ENCODE measurements around the gene KCTD21. TPM values are rescaled to one million over a fixed set of nuclear protein-coding genes. Genes with fewer than 3 reads are reported as not detected.

The KCTD21 gene
- total and polyA plus RNA-seq, 2 experiments from 2014 or later: 5.7 to 13.1 TPM

- no peak overlapping the region for H2AFZ ChIP-seq
- peaks cover 20% of the 10 kb centered on the region; the same call in 1 of the 2 replicates for H3F3A ChIP-seq (ENCODE audit: insufficient read depth)
- 72 to 84% methylated on average over 9 to 11 of the region's 11 CpGs for WGBS, 2 experiments (ENCODE audit: low coverage in 1 of 2, low lambda C conversion rate in 2 of 2, missing lambda C conversion rate in 2 of 2)
- no peak overlapping the region for H3K4me2 ChIP-seq (ENCODE audit: unreplicated experiment)
- H3K4me3 ChIP-seq: no peak overlapping the region
- H3K4me1 ChIP-seq (ENCODE audit: insufficient read depth): peaks cover 21% of the 10 kb centered on the region
- peaks cover 11% of the 10 kb centered on the region; the same call in 1 of the 2 replicates for H3K36me3 ChIP-seq (ENCODE audit: low read depth)
- no peak for TF ChIP-seq EZH2phosphoT487 (IDR thresholded peaks at IDR 0.05; ENCODE audit: insufficient read depth, low read depth)
- no peak for TF ChIP-seq EZH2 (IDR thresholded peaks at IDR 0.05; ENCODE audit: insufficient read depth, poor library complexity, severe bottlenecking)
- H3K79me2 ChIP-seq (ENCODE audit: insufficient read depth): peaks cover 30% of the 10 kb centered on the region
- DNase-seq: peak; percentile 83
- H3K9me3 ChIP-seq (ENCODE audit: low read depth): no peaks in the 10 kb centered on the region
- in situ Hi-C loops (cut with MboI): no loop called here
- H3K9me2 ChIP-seq (ENCODE audit: insufficient read depth): no peaks in the 10 kb centered on the region
- peak overlapping the region; percentile 25 for H3K27ac ChIP-seq
- no peaks in the 10 kb centered on the region for H3K27me3 ChIP-seq (replicated peaks; ENCODE audit: insufficient read depth)
- H4K20me1 ChIP-seq (ENCODE audit: insufficient read depth): no peaks in the 10 kb centered on the region
- H3K9ac ChIP-seq: no peak overlapping the region
Measured at GRCh38 chr11:78212586-78213371, 24.4 kb upstream of the KCTD21 start.

GRCh38 chr11:78211565-78211964 lies 23.1 kb upstream of the KCTD21 start:
- peaks cover 23% of the 10 kb centered on the region; the same call in 1 of the 2 replicates for H3F3A ChIP-seq (ENCODE audit: insufficient read depth)
- H3K4me2 ChIP-seq (ENCODE audit: unreplicated experiment): no peak overlapping the region
- H3K4me3 ChIP-seq: no peak overlapping the region
- no peaks in the 10 kb centered on the region for H3K9me3 ChIP-seq (ENCODE audit: low read depth)
- in situ Hi-C loops (cut with MboI): no loop called here
- TF ChIP-seq EZH2 (IDR thresholded peaks at IDR 0.05; ENCODE audit: insufficient read depth, poor library complexity, severe bottlenecking): no peak
- no peak for TF ChIP-seq EZH2phosphoT487 (IDR thresholded peaks at IDR 0.05; ENCODE audit: insufficient read depth, low read depth)
- no peak overlapping the region for H3K27ac ChIP-seq
- peaks cover 11% of the 10 kb centered on the region; the same call in 1 of the 2 replicates for H3K36me3 ChIP-seq (ENCODE audit: low read depth)
- H3K9ac ChIP-seq: no peak overlapping the region
- WGBS, 2 experiments (ENCODE audit: low coverage in 1 of 2, low lambda C conversion rate in 2 of 2, missing lambda C conversion rate in 2 of 2): 95 to 98% methylated on average over 5 of the region's 5 CpGs
- no peak overlapping the region for H2AFZ ChIP-seq
- H3K79me2 ChIP-seq (ENCODE audit: insufficient read depth): peaks cover 30% of the 10 kb centered on the region
- no peaks in the 10 kb centered on the region for H4K20me1 ChIP-seq (ENCODE audit: insufficient read depth)
- peaks cover 21% of the 10 kb centered on the region for H3K4me1 ChIP-seq (ENCODE audit: insufficient read depth)
- DNase-seq: no peak
- no peaks in the 10 kb centered on the region for H3K27me3 ChIP-seq (replicated peaks; ENCODE audit: insufficient read depth)
- no peaks in the 10 kb centered on the region for H3K9me2 ChIP-seq (ENCODE audit: insufficient read depth)

- H3K4me1 ChIP-seq (ENCODE audit: insufficient read depth): peaks cover 21% of the 10 kb centered on the region
- no peak overlapping the region for H3K4me2 ChIP-seq (ENCODE audit: unreplicated experiment)
- H3F3A ChIP-seq (ENCODE audit: insufficient read depth): peaks cover 23% of the 10 kb centered on the region; the same call in 1 of the 2 replicates
- no peak overlapping the region for H3K27ac ChIP-seq
- H3K9me3 ChIP-seq (ENCODE audit: low read depth): no peaks in the 10 kb centered on the region
- H2AFZ ChIP-seq: no peak overlapping the region
- peaks cover 30% of the 10 kb centered on the region for H3K79me2 ChIP-seq (ENCODE audit: insufficient read depth)
- no peak overlapping the region for H3K4me3 ChIP-seq
- no peaks in the 10 kb centered on the region for H3K27me3 ChIP-seq (replicated peaks; ENCODE audit: insufficient read depth)
- 90 to 92% methylated on average over 20 to 30 of the region's 31 CpGs for WGBS, 2 experiments (ENCODE audit: low coverage in 1 of 2, low lambda C conversion rate in 2 of 2, missing lambda C conversion rate in 2 of 2)
- no peaks in the 10 kb centered on the region for H3K9me2 ChIP-seq (ENCODE audit: insufficient read depth)
- H3K36me3 ChIP-seq (ENCODE audit: low read depth): peaks cover 9% of the 10 kb centered on the region; the same call in 1 of the 2 replicates
- no peak for TF ChIP-seq EZH2 (IDR thresholded peaks at IDR 0.05; ENCODE audit: insufficient read depth, poor library complexity, severe bottlenecking)
- TF ChIP-seq EZH2phosphoT487 (IDR thresholded peaks at IDR 0.05; ENCODE audit: insufficient read depth, low read depth): no peak
- DNase-seq: no peak
- no peak overlapping the region for H3K9ac ChIP-seq
- in situ Hi-C loops (cut with MboI): no loop called here
- no peaks in the 10 kb centered on the region for H4K20me1 ChIP-seq (ENCODE audit: insufficient read depth)
Measured at GRCh38 chr11:78210000-78210608, 21.7 kb upstream of the KCTD21 start.

GRCh38 chr11:78209478-78209877 lies 21.1 kb upstream of the KCTD21 start:
- H3K36me3 ChIP-seq (ENCODE audit: low read depth): peaks cover 5% of the 10 kb centered on the region; the same call in 1 of the 2 replicates
- 86 to 88% methylated on average over 18 of the region's 18 CpGs for WGBS, 2 experiments (ENCODE audit: low coverage in 1 of 2, low lambda C conversion rate in 2 of 2, missing lambda C conversion rate in 2 of 2)
- no peak for DNase-seq
- H3K9me3 ChIP-seq (ENCODE audit: low read depth): no peaks in the 10 kb centered on the region
- H3K27me3 ChIP-seq (replicated peaks; ENCODE audit: insufficient read depth): no peaks in the 10 kb centered on the region
- H3K4me1 ChIP-seq (ENCODE audit: insufficient read depth): peaks cover 21% of the 10 kb centered on the region
- peaks cover 30% of the 10 kb centered on the region for H3K79me2 ChIP-seq (ENCODE audit: insufficient read depth)
- no peak overlapping the region for H3K9ac ChIP-seq
- H4K20me1 ChIP-seq (ENCODE audit: insufficient read depth): no peaks in the 10 kb centered on the region
- no peak overlapping the region for H3K27ac ChIP-seq
- no peak overlapping the region for H3K4me2 ChIP-seq (ENCODE audit: unreplicated experiment)
- peaks cover 23% of the 10 kb centered on the region; the same call in 1 of the 2 replicates for H3F3A ChIP-seq (ENCODE audit: insufficient read depth)
- no peak for TF ChIP-seq EZH2 (IDR thresholded peaks at IDR 0.05; ENCODE audit: insufficient read depth, poor library complexity, severe bottlenecking)
- no peak for TF ChIP-seq EZH2phosphoT487 (IDR thresholded peaks at IDR 0.05; ENCODE audit: insufficient read depth, low read depth)
- in situ Hi-C loops (cut with MboI): no loop called here
- no peaks in the 10 kb centered on the region for H3K9me2 ChIP-seq (ENCODE audit: insufficient read depth)
- no peak overlapping the region for H2AFZ ChIP-seq
- H3K4me3 ChIP-seq: no peak overlapping the region
